HEK293 (cell line): Measurements from ENCODE around the gene ZFPM1.

ENCODE experiments used
- CTCF ChIA-PET: fragments of 350-600 bp; formaldehyde crosslinking; extraction: SDS; loops from one replicate; lab custom pipeline; 2021; ENCODE audit warnings: antibody characterized with exemption; lab: Yijun Ruan, JAX
- POLR2A ChIA-PET: fragments of 300-600 bp; formaldehyde crosslinking; extraction: SDS; loops from one replicate; lab custom pipeline; 2020; ENCODE audit warnings: antibody characterized with exemption, inconsistent platforms; lab: Yijun Ruan, JAX
- H3K27ac ChIP-seq: fragments of 200-500 bp; sonication (Bioruptor generic); 2 replicates; pipeline ENCODE4 v1.5.1; 2014; ENCODE audit warnings: low read depth, low read length, control low read depth, inconsistent platforms; ENCODE audit errors: extremely low read depth
- H3K36me3 ChIP-seq, 2 experiments: fragments of 200-500 bp in 1 of 2; sonication (Bioruptor generic) in 1 of 2; 1 replicate in 1 of 2; 2 replicates in 1 of 2; pipeline ENCODE4 v1.5.1; 2014 to 2017; ENCODE audit warnings: inconsistent platforms in 2 of 2, low read length in 2 of 2; ENCODE audit not compliant: control insufficient read depth in 2 of 2, insufficient read depth in 1 of 2
- H3K4me1 ChIP-seq: fragments of 200-500 bp; sonication (Bioruptor generic); 2 replicates; pipeline ENCODE4 v1.5.1; 2014; ENCODE audit warnings: mild to moderate bottlenecking, low read length, inconsistent platforms; ENCODE audit not compliant: control insufficient read depth, insufficient read depth
- H3K4me3 ChIP-seq: 2 replicates; pipeline ENCODE4 v1.5.1; 2011; ENCODE audit warnings: low read depth, mild to moderate bottlenecking, control low read depth, low read length, moderate library complexity
- H3K9me3 ChIP-seq: fragments of 200-500 bp; sonication (Bioruptor generic); 2 replicates; pipeline ENCODE4 v1.5.1; 2014; ENCODE audit warnings: low read depth, low read length, inconsistent platforms; ENCODE audit not compliant: control insufficient read depth, insufficient read depth
- EGR2 ChIP-seq: fragments of 450-650 bp; formaldehyde crosslinking; IDR thresholded peaks from 2 replicates; pipeline ENCODE4 v1.5.1; 2016; ENCODE audit warnings: low read depth, missing biosample characterization, missing genetic modification characterization
- IKZF3 ChIP-seq: fragments of 450-650 bp; IDR thresholded peaks from 2 replicates; pipeline ENCODE4 v1.5.0; 2018; ENCODE audit warnings: missing biosample characterization, mild to moderate bottlenecking, missing genetic modification characterization, moderate library complexity
- KLF10 ChIP-seq: fragments of 450-650 bp; IDR thresholded peaks from 2 replicates; pipeline ENCODE4 v1.5.1; 2018; ENCODE audit warnings: missing biosample characterization, mild to moderate bottlenecking, missing genetic modification characterization
- KLF8 ChIP-seq: fragments of 450-650 bp; formaldehyde crosslinking; IDR thresholded peaks from 2 replicates; pipeline ENCODE4 v1.5.1; 2016; ENCODE audit warnings: missing biosample characterization, missing genetic modification characterization
- KLF9 ChIP-seq: fragments of 450-650 bp; formaldehyde crosslinking; IDR thresholded peaks from 2 replicates; pipeline ENCODE4 v1.5.1; 2016; ENCODE audit warnings: missing biosample characterization, missing genetic modification characterization, low read depth
- SALL2 ChIP-seq: fragments of 450-650 bp; formaldehyde crosslinking; IDR thresholded peaks from 2 replicates; pipeline ENCODE4 v1.5.0; 2017; ENCODE audit warnings: missing biosample characterization, mild to moderate bottlenecking, missing genetic modification characterization, borderline replicate concordance
- ZNF184 ChIP-seq: fragments of 450-650 bp; IDR thresholded peaks from 2 replicates; pipeline ENCODE4 v1.5.1; 2018; ENCODE audit warnings: missing biosample characterization, mild to moderate bottlenecking, missing genetic modification characterization
- ZNF221 ChIP-seq: fragments of 450-650 bp; formaldehyde crosslinking; IDR thresholded peaks from 2 replicates; pipeline ENCODE4 v1.5.1; 2017; ENCODE audit warnings: missing biosample characterization, missing genetic modification characterization, borderline replicate concordance
- ZNF335 ChIP-seq: fragments of 450-650 bp; formaldehyde crosslinking; conservative IDR thresholded peaks from 2 replicates; pipeline ENCODE4 v1.5.1; 2016; ENCODE audit warnings: missing biosample characterization, missing genetic modification characterization
- ZNF558 ChIP-seq: fragments of 450-650 bp; formaldehyde crosslinking; IDR thresholded peaks from 2 replicates; pipeline ENCODE4 v1.5.1; 2016; ENCODE audit warnings: missing biosample characterization, missing genetic modification characterization
- ZNF623 ChIP-seq: fragments of 450-650 bp; formaldehyde crosslinking; IDR thresholded peaks from 2 replicates; pipeline ENCODE4 v1.5.1; 2016; ENCODE audit warnings: missing biosample characterization, missing genetic modification characterization
- ZNF843 ChIP-seq: fragments of 450-650 bp; formaldehyde crosslinking; IDR thresholded peaks from 2 replicates; pipeline ENCODE4 v1.5.1; 2016; ENCODE audit warnings: missing biosample characterization, missing genetic modification characterization
- ZSCAN23 ChIP-seq: fragments of 450-650 bp; formaldehyde crosslinking; IDR thresholded peaks from 2 replicates; pipeline ENCODE4 v1.5.1; 2016; ENCODE audit warnings: missing biosample characterization, missing genetic modification characterization
- TF ChIP-seq, protein P1 (sequence below): fragments of 450-650 bp; formaldehyde crosslinking; IDR thresholded peaks from 2 replicates; pipeline ENCODE4 v1.5.0; 2017; ENCODE audit warnings: missing biosample characterization, missing genetic modification characterization, borderline replicate concordance
- TF ChIP-seq, protein P2 (sequence below): fragments of 450-650 bp; formaldehyde crosslinking; IDR thresholded peaks from 2 replicates; pipeline ENCODE4 v1.5.1; 2016; ENCODE audit warnings: missing biosample characterization, missing genetic modification characterization, borderline replicate concordance
- TF ChIP-seq, protein P3 (sequence below): fragments of 450-650 bp; formaldehyde crosslinking; IDR thresholded peaks from 2 replicates; pipeline ENCODE4 v1.5.1; 2017; ENCODE audit warnings: missing biosample characterization, mild to moderate bottlenecking, missing genetic modification characterization, moderate library complexity

Gene ZFPM1

DNA sequence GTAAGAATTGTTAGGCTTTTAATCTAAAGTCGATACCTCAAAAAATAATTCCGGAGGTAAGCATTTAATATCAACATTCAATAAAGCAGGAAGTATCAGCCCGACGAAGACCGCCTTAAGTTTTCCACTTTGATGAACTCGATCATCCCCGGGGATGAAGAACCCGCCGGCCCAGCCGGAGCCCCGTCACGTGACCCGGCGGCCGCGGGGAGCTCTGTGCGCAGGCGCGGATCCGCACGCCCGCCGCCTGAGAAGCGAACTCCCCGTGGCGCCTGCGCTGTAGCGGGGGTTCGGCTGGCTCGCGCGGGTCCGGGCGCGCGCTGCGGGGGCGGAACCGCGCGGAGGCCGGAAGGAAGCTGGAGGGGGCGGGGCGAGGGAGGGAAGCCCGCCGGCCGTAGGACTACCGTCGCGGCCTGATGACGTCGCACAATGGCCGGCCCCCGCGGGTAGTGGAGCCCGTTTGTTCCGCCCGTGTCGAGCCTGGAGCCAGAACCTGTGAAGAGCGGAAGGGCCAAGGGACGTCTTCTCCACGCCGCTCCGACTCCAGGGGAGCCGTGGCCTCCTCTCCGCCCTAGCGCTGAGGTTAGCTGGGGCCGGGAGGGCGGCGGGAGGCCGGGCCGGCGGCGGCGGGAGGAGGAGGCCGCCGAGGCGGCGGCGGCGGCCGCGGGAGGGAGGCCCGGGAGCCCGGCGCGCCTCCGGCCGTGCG, 117.1 kb downstream of the ZFPM1 start, which contains the start of gene ZC3H18 (continued):
- TF ChIP-seq, protein P1, sequence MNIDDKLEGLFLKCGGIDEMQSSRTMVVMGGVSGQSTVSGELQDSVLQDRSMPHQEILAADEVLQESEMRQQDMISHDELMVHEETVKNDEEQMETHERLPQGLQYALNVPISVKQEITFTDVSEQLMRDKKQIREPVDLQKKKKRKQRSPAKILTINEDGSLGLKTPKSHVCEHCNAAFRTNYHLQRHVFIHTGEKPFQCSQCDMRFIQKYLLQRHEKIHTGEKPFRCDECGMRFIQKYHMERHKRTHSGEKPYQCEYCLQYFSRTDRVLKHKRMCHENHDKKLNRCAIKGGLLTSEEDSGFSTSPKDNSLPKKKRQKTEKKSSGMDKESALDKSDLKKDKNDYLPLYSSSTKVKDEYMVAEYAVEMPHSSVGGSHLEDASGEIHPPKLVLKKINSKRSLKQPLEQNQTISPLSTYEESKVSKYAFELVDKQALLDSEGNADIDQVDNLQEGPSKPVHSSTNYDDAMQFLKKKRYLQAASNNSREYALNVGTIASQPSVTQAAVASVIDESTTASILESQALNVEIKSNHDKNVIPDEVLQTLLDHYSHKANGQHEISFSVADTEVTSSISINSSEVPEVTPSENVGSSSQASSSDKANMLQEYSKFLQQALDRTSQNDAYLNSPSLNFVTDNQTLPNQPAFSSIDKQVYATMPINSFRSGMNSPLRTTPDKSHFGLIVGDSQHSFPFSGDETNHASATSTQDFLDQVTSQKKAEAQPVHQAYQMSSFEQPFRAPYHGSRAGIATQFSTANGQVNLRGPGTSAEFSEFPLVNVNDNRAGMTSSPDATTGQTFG (tag by site-specific recombination), result no peak
- TF ChIP-seq ZSCAN23 (tag by site-specific recombination) (no peak), KLF9 (tag by site-specific recombination) (peak; percentile 91), ZNF221 (tag by site-specific recombination) (no peak), ZNF843 (tag by site-specific recombination) (no peak), SALL2 (tag by site-specific recombination) (no peak), KLF10 (tag by site-specific recombination) (peak; percentile 88), IKZF3 (tag by site-specific recombination) (no peak), EGR2 (tag by site-specific recombination) (peak; percentile 75)
- TF ChIP-seq, protein P2, sequence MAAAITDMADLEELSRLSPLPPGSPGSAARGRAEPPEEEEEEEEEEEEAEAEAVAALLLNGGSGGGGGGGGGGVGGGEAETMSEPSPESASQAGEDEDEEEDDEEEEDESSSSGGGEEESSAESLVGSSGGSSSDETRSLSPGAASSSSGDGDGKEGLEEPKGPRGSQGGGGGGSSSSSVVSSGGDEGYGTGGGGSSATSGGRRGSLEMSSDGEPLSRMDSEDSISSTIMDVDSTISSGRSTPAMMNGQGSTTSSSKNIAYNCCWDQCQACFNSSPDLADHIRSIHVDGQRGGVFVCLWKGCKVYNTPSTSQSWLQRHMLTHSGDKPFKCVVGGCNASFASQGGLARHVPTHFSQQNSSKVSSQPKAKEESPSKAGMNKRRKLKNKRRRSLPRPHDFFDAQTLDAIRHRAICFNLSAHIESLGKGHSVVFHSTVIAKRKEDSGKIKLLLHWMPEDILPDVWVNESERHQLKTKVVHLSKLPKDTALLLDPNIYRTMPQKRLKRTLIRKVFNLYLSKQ (tag by site-specific recombination), result no peak

DNA sequence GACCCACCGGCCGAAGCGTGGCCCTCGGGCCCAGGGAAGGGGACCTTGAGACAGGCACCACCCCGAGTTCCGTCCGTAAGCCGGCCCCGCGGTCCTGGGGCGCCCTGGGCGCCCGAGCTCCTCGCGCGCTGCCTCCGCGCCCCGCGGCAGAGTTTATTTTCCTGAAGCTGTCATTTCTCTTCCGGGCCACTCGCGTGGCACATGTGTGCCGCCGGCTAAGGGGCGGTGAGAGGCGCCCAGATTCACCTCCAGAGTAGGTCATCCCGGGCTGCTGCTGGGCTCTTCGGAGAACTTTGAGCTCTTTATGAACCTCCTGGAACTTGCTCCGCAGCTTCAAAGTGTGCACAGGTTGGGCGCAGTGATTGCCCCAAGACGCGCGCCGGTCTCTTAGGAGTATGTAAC, 117.6 kb downstream of the ZFPM1 start:
- H3K36me3 ChIP-seq, result peaks cover 12 to 36% of the 10 kb centered on the region in 2 experiments; a peak in 2 of 3 replicates
- H3K4me1 ChIP-seq, result peaks cover 3% of the 10 kb centered on the region; the same call in 1 of the 2 replicates
- TF ChIP-seq ZNF558 (tag by site-specific recombination) (no peak), ZNF184 (tag by site-specific recombination) (no peak), ZNF623 (no peak), ZNF335 (peak; percentile 78)
- TF ChIP-seq, protein P3, sequence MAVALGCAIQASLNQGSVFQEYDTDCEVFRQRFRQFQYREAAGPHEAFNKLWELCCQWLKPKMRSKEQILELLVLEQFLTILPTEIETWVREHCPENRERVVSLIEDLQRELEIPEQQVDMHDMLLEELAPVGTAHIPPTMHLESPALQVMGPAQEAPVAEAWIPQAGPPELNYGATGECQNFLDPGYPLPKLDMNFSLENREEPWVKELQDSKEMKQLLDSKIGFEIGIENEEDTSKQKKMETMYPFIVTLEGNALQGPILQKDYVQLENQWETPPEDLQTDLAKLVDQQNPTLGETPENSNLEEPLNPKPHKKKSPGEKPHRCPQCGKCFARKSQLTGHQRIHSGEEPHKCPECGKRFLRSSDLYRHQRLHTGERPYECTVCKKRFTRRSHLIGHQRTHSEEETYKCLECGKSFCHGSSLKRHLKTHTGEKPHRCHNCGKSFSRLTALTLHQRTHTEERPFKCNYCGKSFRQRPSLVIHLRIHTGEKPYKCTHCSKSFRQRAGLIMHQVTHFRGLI (tag by site-specific recombination), result peak; percentile 82
- ChIA-PET POLR2A (interaction anchor here (0.8 to 1.4 kb wide), 15 partner anchors 10 to 620 kb away, joined by 3 to 9 read pairs (median 4); partner anchors contain the start of genes BANP and MVD), CTCF (interaction anchor here (0.6 to 1.2 kb wide), 4 partner anchors 10 to 255 kb away, joined by 3 to 4 read pairs (median 4); no protein-coding TSS in a partner anchor)
- H3K4me3 ChIP-seq, result peak overlapping the region; percentile 97
- peak overlapping the region; percentile 59; the same call in 1 of the 2 replicates for H3K27ac ChIP-seq
- no peaks in the 10 kb centered on the region for H3K9me3 ChIP-seq

DNA sequence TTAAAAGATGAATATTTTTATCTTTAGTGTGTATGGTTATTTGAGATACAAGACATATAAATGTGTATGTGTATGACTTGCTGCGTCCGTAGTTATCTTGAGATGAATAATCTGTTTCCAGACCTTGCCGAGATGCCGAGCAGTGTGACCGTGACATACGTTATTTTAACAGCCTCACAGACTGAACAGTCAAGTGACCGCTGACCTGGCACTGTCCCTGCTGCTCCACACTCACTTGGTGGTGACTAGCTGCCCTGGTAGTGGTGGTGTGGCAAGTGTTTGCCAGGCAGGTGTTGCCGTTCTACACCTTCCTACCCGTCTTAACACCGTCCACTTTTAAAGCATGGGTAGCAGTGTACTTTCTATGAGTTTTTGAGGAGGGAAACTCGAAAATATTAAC, 122.2 kb downstream of the ZFPM1 start:
- Histone ChIP-seq H3K27ac (no peak overlapping the region), H3K36me3 (peaks cover 15 to 80% of the 10 kb centered on the region in 2 experiments; a peak in 2 of 3 replicates), H3K9me3 (no peaks in the 10 kb centered on the region), H3K4me3 (no peak overlapping the region), H3K4me1 (peaks cover 3% of the 10 kb centered on the region; the same call in 1 of the 2 replicates)
- CTCF ChIA-PET, result interaction anchor here (0.6 kb wide), 1 partner anchor 24 kb away, joined by 3 read pairs; no protein-coding TSS in a partner anchor
- POLR2A ChIA-PET, result interaction anchor here (0.6 to 0.7 kb wide), 2 partner anchors 221 to 271 kb away, joined by 4 to 5 read pairs; no protein-coding TSS in a partner anchor
- TF ChIP-seq KLF8 (tag by site-specific recombination), result no peak
